GM21576 (cell line): ENCODE data around the gene GPRC5A.
"Not testable (repeated sequence)": the region's sequence is repeated elsewhere in the genome, so short reads cannot be mapped to it uniquely, and the experiment has no call there.

Experiments used
- ATAC-seq: cut with Tn5 transposase; IDR thresholded peaks from one replicate; pipeline ENCODE4 v1.9.1; 2021; ENCODE audit warnings: mild to moderate bottlenecking, moderate library complexity; ENCODE audit not compliant: unreplicated experiment

The GPRC5A gene

DNA sequence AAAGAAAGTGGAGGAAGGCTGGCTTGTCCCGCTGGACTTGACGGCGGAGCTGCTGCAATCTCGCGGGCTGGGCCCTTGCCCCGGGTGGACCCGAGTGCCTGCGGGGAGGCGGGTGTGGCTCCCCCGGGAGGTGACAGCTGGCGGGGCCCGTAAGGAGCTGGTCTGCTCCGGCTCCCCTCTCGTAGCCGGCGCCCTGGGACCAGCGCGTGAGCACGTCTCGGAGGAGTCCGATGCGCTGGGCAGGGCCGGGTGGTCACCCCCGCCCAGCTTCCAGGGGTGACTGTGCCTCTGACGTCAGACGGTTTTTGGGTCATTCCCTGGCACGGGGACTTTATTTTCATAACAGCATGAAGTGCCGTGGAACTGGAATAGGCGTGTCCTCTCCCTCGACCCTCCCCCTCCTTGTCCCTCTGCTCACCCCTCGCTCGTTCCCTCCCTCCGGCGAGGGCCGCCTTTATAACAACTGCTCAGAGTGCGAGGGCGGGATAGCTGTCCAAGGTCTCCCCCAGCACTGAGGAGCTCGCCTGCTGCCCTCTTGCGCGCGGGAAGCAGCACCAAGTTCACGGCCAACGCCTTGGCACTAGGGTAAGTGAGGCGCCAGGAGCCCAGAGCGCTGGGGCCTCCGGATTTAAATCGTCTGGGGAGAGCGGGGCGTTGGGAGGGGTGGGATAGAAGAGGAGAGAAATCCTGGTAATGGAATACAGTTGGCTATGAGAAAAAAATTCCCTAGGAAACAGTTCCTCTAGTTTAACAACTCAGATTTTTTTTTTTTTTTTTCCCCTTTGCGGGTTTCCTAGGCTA lies at the start of gene GPRC5A:
TSS of gene GPRC5A (plus strand) at position 483 of the 801 bp plus-strand sequence. CDS start 16,688 bp downstream, outside the sequence.
- no peak for ATAC-seq

- no peak for ATAC-seq
Measured at GRCh38 chr12:12845794-12846243, 45.5 kb upstream of the GPRC5A start.

DNA sequence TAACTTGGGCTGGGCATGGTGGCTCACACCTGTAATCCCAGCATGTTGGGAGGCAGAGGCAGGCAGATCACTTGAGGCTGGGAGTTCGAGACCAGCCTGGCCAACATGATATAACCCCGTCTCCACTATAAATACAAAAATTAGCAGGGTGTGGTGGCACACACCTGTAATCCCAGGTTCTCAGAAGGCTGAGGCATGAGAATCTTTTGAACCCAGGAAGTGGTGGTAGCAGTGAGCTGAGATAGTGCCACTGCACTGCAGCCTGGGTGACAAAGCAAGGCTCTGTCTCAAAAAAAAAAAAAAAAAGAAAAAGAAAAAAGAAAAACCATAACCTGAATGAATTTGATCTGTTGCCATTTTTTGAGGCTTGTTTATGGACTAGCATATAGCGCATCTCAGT lies 44.6 kb upstream of the GPRC5A start:
- not testable (repeated sequence) for ATAC-seq

DNA sequence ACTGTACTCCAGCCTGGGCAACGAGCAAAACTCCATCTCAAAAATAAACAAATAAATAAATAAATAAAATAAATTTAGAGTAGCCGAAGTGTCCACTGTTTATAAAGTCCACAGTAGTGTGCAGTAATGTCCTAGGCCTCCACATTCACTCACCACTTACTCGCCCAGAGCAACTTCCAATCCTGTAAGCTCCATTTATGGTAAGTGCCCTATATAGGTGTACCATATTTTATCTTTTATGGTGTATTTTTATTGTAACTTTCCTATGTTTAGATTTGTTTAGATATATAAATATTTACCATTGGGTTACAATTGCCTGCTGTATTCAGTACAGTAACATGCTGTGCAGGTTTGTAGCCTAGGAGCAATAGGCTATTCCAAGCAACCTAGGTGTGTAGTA lies 37.9 kb upstream of the GPRC5A start:
- no peak for ATAC-seq

- no peak for ATAC-seq
Measured at GRCh38 chr12:12859690-12860089, 31.7 kb upstream of the GPRC5A start.

- ATAC-seq: no peak
Measured at GRCh38 chr12:12864243-12864642, 27.1 kb upstream of the GPRC5A start.

- no peak for ATAC-seq
Measured at GRCh38 chr12:12868477-12869235, 22.7 kb upstream of the GPRC5A start.

- no peak for ATAC-seq
Measured at GRCh38 chr12:12870465-12870864, 20.9 kb upstream of the GPRC5A start.

DNA sequence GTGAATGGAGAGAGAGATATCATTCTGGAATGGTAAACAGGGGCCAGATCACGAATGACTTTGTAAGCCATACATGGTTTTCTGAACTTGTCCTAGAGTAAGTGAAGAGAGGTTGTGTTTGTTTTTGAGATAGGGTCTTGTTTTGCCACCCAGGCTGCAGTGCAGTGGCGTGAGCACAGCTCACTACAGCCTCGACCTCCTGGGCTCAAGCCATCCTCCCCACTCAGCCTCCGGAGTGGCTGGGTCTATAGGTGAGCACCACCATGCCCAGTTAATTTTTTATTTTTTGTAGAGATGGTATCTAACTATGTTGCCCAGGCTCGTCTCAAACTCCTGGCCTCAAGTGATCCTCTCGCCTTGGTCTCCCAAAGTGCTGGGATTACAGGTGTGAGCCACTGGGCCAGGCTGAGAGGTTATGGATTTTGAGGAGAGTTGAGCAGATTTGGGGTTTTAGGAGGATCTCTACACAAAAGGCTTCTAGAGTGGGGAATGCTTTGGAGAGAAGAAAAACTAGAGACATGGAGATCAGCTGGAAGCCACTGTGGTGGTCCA lies 19.7 kb upstream of the GPRC5A start:
- no peak for ATAC-seq

DNA sequence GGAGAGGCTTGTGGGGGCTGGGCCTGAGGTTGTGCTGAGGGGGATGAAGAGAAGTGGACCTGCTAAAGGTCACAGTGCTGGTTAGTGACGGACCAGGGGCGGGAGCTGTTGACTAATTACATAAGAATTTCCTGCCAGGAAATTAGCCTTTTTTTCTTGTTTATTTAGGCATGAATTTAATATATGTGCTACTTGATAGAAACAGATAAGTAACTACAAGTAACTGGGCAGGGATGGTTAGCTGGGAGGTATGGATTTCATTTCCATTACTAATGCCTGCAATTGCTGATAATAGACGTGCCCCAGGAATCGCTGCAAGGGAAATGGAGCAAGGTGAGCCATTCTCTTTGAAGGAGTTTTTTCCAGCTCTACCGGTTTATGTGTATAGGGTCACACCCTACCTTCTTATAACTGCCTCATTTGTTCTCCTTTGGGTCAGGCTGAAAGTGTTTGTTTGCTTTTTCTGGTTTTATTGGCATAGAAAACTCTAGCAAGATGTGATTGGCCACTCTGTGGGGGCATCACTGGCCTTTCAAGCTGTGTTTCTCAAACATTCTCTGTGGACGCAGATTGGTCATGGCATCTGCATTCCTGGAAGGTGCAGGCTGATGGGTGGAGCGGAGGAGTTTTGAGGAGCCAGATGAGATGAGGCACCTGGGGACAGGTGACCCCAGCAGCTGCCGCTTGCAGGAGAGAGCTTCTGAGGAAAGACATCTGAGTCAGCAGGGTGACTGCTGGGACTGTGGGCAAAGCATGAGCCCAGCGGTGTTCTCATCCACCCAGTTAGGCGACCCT lies 19.0 kb upstream of the GPRC5A start:
- ATAC-seq: no peak

- ATAC-seq: no peak
Measured at GRCh38 chr12:12872934-12873275, 18.5 kb upstream of the GPRC5A start.

DNA sequence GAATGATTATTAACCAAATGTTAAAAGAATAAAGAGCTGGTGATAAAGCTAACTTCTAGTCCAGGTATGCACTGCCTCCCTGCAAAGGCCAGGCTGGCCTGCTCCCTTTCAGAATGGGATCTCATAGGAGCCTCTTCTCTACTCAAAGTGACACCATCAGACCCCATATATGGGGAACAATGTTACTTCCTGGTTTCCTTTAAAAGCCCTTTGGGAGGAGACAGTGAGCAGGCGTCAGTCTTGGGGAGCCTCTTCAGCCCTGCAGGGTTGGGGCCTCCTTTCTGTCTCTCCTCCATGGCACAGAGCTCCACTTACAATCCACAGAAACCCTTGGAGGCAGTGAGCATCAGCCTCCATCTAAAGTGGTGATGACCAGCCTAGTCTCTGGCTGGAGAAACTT lies 17.3 kb upstream of the GPRC5A start:
- no peak for ATAC-seq

DNA sequence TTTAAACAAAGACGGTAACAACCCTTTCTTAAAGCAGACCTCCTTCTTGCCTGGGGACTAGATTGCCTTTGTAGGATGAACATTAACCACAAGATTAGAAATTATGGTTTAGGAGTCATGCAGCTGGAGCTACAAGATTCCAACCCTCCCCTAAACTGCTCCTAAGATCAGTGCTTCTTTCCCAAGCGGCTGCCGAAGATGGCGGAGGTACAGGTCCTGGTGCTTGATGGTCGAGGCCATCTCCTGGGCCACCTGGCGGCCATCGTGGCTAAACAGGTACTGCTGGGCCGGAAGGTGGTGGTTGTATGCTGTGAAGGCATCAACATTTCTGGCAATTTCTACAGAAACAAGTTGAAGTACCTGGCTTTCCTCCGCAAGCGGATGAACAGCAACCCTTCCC lies 16.1 kb upstream of the GPRC5A start:
- not testable (repeated sequence) for ATAC-seq

- no peak for ATAC-seq
Measured at GRCh38 chr12:12877153-12877768, 14.1 kb upstream of the GPRC5A start.

GRCh38 chr12:12877781-12878455 lies 13.4 kb upstream of the GPRC5A start:
- ATAC-seq: no peak

- no peak for ATAC-seq
Measured at GRCh38 chr12:12880537-12880936, 10.8 kb upstream of the GPRC5A start.

DNA sequence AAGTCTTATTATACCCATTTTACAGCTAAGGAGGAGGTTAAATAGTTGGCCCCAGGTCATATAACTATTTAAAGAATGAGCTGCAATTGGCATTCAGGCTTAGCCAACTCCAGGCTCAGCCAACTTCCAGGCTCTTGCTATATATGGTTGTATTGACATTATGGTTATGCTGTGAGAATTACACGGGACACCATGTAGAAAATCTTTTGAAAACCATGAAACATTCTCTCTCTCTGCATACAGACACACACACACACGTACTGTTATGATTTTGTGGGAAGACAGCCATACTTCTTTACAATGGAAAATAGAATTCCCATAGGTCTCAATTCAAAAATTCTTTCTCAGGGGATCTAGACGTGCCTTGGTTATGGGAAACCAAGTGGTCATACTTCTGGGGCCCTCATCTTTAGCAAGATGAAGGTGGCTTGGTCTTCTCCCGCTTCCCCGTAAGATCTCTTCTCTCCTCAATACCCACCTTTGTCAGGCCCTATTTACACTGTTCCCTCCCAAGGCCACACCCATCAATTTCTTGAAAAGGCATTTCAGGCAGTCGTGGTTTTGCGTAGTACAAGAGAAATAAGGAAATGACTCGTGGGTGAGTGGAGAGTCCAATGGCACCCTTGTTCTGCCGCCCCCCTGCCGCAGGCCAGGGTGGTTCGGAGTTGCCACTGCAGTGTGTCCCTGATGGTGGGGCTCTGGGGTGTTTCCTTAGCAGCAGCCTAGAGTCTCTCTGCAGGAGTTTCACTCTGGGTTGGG lies 10.0 kb upstream of the GPRC5A start:
- ATAC-seq: no peak

DNA sequence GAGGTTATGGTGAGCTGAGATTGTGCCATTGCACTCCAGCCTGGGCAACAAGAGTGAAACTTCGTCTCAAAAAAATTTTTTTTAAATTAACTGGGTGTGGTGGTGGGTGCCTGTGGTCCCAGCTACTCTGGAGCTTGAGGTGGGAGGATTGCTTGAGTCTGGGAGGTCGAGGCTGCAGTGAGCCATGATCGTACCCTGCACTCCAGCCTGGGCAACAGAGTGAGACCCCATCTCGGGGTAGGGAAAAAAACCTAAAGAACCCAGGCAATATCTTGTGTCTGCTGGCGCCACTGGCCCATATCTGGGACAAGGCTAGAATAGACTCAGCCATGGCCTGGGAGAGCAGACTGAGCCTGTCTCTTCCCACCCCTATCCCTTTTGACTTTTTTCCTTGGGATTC lies 9.1 kb upstream of the GPRC5A start:
- no peak for ATAC-seq

- no peak for ATAC-seq
Measured at GRCh38 chr12:12883369-12884001, 7.9 kb upstream of the GPRC5A start.
